Neural cell (in vitro differentiated cells): Measurements from ENCODE around the gene HAS3.

Source experiments
- CTCF ChIP-seq: fragments of 450-650 bp; IDR thresholded peaks from 2 replicates; pipeline ENCODE4 v1.5.1; 2014; ENCODE audit warnings: antibody characterized with exemption, mild to moderate bottlenecking, moderate library complexity; ENCODE audit not compliant: poor library complexity, severe bottlenecking
- EZH2 ChIP-seq: fragments of 200-600, 300-800 bp; shearing (Covaris generic), sonication (generic); IDR thresholded peaks from 2 replicates; pipeline ENCODE4 v1.6.1; 2014; ENCODE audit warnings: antibody characterized with exemption, low read length, borderline replicate concordance, mild to moderate bottlenecking; ENCODE audit not compliant: insufficient read depth, poor library complexity, severe bottlenecking
- MXI1 ChIP-seq: fragments of 450-650 bp; conservative IDR thresholded peaks from 2 replicates; pipeline ENCODE4 v1.6.1; 2014; ENCODE audit warnings: antibody characterized with exemption, mild to moderate bottlenecking; ENCODE audit not compliant: poor library complexity, severe bottlenecking

GRCh38 chr16:69145658-69146057, 40.2 kb downstream of the HAS3 start:
- TF ChIP-seq EZH2, result no peak
- no peak for TF ChIP-seq CTCF
- TF ChIP-seq MXI1, result no peak
